ENCODE results near the gene RRP9.
"Not testable (repeated sequence)": the region's sequence is repeated elsewhere in the genome, so short reads cannot be mapped to it uniquely, and the experiment has no call there.

- not testable (repeated sequence) for TF ChIP-seq RARB (CRISPR knock-in tag; IDR thresholded peaks at IDR 0.05); POU6F1 (CRISPR knock-in tag; IDR thresholded peaks at IDR 0.05; ENCODE audit: borderline replicate concordance, low read depth); ESRRG (CRISPR knock-in tag; IDR thresholded peaks at IDR 0.05); ARNTL (CRISPR knock-in tag; IDR thresholded peaks at IDR 0.05; ENCODE audit: borderline replicate concordance, low read depth); TSHZ2 (CRISPR knock-in tag; IDR thresholded peaks at IDR 0.05); CREB5 (CRISPR knock-in tag; IDR thresholded peaks at IDR 0.05; ENCODE audit: low read depth); ZFP3 (CRISPR knock-in tag; IDR thresholded peaks at IDR 0.05); CSDC2 (CRISPR knock-in tag; IDR thresholded peaks at IDR 0.05); ISL1 (CRISPR knock-in tag; IDR thresholded peaks at IDR 0.05)
Observed at GRCh38 chr3:51902361-51902760, 39.3 kb downstream of the RRP9 start.
